GM12864 (cell line): Measurements from ENCODE around the gene SLC31A1.

ENCODE experiments used
- DNase-seq: peaks from one replicate; pipeline ENCODE4 v3.0.0-alpha.2; 2011; ENCODE audit warnings: low read depth
- H3K4me3 ChIP-seq: 2 replicates; pipeline ENCODE4 v1.5.1; 2011; ENCODE audit warnings: mild to moderate bottlenecking, low read depth, low read length, control low read depth
- TF ChIP-seq, protein P1 (sequence below): IDR thresholded peaks from 2 replicates; pipeline ENCODE4 v1.5.1; 2011; ENCODE audit warnings: low read depth, mild to moderate bottlenecking, moderate library complexity, low read length, control low read depth, inconsistent platforms; ENCODE audit errors: missing control alignments

The SLC31A1 gene

DNA sequence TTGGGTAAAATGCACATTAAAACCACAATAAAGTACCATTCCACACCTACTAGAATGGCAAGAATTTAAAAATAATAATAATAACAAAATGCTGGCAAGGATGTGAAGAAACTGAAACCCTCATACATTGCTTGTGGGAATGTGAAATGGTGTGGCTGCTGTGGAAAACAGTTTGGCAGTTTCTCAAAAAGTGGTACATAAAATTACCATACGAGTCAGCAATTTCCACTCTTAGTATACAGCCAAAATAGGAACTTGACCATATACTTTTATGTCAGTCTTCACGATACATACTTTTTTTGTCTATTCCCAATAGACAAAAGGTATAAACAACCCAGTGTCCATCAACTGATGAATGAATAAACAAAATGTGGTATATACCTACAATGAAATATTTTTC lies 15.9 kb upstream of the SLC31A1 start:
- H3K4me3 ChIP-seq: no peak overlapping the region
- TF ChIP-seq, protein P1, sequence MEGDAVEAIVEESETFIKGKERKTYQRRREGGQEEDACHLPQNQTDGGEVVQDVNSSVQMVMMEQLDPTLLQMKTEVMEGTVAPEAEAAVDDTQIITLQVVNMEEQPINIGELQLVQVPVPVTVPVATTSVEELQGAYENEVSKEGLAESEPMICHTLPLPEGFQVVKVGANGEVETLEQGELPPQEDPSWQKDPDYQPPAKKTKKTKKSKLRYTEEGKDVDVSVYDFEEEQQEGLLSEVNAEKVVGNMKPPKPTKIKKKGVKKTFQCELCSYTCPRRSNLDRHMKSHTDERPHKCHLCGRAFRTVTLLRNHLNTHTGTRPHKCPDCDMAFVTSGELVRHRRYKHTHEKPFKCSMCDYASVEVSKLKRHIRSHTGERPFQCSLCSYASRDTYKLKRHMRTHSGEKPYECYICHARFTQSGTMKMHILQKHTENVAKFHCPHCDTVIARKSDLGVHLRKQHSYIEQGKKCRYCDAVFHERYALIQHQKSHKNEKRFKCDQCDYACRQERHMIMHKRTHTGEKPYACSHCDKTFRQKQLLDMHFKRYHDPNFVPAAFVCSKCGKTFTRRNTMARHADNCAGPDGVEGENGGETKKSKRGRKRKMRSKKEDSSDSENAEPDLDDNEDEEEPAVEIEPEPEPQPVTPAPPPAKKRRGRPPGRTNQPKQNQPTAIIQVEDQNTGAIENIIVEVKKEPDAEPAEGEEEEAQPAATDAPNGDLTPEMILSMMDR: no peak
- no peak for DNase-seq

DNA sequence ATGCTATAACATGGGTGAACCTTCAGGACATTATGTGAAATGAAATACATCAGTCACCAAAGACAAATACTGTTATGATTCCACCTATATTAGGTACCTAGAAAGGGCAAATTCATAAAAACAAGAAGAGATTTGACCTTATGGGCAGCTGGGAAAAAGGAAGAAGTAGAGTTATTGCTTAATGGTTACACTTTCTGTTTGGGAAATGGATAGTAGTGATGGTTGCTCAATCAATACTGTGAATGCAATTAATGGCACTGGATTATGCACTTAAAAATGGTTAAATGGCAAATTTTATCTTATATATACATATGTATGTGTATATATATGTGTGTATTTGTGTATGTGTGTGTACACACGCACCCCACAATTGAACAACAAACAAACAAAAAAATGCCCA lies 15.5 kb upstream of the SLC31A1 start:
- no peak overlapping the region for H3K4me3 ChIP-seq
- TF ChIP-seq, protein P1: no peak
- DNase-seq: no peak

DNA sequence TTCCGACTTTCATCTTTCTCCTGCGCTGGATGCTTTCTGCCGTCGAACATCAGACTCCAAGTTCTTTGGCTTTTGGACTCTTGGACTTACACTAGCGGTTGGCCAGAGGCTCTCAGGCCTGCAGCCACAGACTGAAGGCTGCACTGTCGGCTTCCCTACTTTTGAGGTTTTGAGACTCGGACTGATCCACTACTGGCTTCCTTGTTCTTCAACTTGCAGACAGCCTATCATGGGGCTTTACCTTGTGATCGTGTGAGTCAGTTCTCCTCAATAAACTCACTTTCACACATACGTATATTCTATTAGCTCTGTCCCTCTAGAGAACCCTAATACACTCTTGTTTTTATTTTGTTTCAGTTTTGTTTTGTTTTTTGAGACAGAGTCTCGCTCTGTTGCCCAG lies 10.5 kb upstream of the SLC31A1 start:
- no peak overlapping the region for H3K4me3 ChIP-seq
- DNase-seq: no peak

DNA sequence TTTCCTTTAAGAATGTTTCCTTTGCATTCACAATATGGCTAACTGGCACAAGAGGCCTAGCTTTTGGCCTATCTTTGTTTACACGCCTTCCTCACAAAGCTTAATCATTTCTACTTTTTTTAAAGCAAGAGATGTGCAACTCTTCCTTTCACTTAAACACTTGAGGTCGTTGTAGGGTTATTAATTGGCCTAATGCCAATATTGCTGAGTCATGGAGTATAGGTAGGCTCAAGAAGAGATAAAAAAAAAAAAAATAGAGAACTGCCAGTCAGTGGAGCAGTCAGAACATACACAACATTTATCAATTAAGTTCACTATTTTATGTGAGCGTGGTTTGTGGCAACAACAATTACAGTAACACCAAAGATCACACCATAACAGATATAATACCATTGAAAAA lies 6.2 kb upstream of the SLC31A1 start:
- no peak for DNase-seq
- no peak overlapping the region for H3K4me3 ChIP-seq
- TF ChIP-seq, protein P1: no peak

More for the DNA sequence above, 10.5 kb upstream of the SLC31A1 start:
- TF ChIP-seq, protein P1: no peak

DNA sequence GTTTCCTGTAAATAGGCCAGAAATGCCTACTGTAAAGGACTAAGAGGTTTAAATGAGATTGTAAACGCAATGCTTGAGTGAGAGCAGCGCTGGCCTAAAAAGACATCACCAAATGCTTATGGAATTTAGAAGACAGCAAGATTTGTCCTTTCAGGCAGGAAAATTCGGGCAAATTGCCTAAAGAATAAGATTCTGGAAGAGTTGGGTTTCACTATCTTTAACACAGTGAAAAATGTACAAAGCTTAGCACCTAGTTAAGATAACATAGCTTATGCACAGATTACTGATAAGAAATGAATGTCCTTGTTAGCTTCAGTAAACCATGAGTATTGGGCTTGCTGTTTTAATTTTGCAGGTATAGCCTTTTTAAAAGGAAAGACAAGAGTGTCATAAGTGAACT lies 4.9 kb upstream of the SLC31A1 start:
- H3K4me3 ChIP-seq: no peak overlapping the region
- TF ChIP-seq, protein P1: no peak
- no peak for DNase-seq

DNA sequence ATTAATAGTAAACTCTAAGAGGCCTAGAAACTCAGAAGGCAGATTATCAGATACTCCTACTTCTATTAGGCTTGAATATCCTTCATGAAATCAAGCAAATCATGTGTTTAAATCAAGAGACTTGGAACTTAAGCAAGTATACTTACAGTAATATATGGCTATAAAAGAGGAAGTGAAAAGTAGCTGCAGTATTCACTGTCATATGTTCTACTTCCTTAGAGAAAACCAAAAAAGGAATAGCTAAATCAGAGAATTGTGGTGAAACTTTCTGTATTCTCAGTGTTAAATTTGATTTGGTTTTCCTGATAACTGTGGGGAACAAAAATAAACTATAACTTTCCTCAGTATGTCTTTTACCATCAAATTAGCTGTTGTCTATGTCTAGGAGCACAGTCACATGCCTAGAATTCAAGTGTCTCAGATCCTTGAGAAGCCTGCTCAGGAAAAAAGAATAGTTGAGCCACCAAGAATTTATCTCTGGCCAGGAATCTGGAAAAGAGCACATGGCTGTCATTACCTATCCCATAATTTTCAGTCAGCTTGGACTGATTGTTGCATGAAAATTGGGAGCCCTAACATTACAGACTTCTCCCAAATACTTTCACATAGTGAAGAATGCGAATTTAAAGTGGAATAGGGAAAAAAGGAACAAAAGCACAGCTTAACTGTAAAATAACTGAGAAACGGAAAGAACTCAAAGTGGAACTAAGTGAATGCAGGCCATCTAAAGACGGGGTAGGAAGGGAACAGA lies 2.0 kb upstream of the SLC31A1 start:
- peak overlapping the region; percentile 49 for H3K4me3 ChIP-seq
- TF ChIP-seq, protein P1: no peak
- DNase-seq: peak; percentile 48

DNA sequence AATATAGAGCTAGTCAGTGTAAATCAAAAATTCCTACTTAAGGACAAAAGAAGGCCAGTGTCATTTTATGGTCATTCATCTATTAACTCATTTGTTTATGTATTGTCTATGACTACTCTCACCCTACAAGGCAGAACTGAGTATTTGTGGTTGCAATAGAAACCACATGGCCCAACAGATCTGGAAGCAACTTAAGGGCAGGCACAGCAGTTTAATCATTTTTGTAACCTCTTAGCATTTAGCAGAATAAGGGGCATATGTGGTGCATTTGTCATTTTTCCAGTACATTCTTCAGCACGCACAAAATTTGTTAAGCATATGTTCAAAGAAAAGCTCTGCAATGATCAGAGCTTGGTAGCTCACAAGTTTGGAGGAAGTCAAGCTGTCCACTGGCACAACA lies 1.4 kb upstream of the SLC31A1 start:
- H3K4me3 ChIP-seq: peak overlapping the region; percentile 93
- TF ChIP-seq, protein P1: no peak
- DNase-seq: peak; percentile 73
